Measurements from ENCODE around the gene DTHD1.

DTHD1 gene

DNA sequence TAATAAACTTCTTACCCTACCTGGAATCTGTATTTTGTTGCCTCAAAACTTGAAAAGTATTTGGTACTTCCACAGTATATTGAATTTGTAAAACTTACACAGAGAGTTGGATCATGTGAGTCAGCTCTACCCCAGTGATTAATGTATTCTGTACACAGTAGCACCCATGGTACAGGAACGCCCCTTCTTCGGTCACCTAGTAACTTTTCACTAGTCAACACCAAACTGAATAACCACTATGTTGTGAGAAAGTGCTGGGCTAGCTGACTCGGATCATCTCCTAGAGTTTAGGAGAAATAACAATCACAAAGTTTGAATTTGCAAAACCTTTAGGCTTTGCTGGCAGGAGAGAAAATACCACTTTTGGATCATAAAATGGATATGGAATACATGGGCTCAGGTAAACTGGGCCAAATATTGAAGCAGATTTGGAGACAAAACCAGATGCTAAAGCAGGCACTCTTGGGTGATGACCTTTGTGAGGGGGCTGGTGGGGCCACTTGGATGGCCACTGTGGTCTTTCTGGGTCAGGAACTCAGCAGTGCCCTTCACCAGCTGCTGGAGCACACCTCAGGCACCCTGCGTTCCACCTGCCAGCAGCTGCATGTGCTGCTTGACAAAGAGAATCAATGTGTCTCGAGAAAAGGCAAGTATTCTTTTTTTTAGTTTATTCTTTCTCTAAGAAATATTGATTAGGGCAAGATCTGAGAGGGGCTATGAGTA lies at the start of gene DTHD1:
TSS of gene DTHD1 (plus strand) at position 233 of the 723 bp plus-strand sequence. CDS start at position 376, 143 bp downstream.
- Histone ChIP-seq H3K27me3 (no peaks in the 10 kb centered on the region), H3K4me1 (peaks cover 20 to 56% (median 30%) of the 10 kb centered on the region in 10 experiments), H3K4me3 (no peak within 1 kb of the TSS), H3K4me2 (peak within 1 kb of the TSS; percentile 51 to 71 (median 60)), H3K36me3 (no peaks in the 10 kb centered on the region), H4K20me1 (no peaks in the 10 kb centered on the region), H3K9ac (peak within 1 kb of the TSS in 1 of 11 experiments; percentile 23; a peak in 1 of 22 replicates), H3K9me3 (replicated peaks in 1 of 11) (no peaks in the 10 kb centered on the region), H3K27ac (peak within 1 kb of the TSS in 6 of 11 experiments; percentile 1 to 38 (median 20); a peak in 5 of 22 replicates)
- TF ChIP-seq Cebpa-rat (IDR thresholded peaks at IDR 0.05) = no peak

GRCh38 chr4:36233567-36234266 lies 47.7 kb upstream of the DTHD1 start:
- Histone ChIP-seq H4K20me1 (peaks cover 68 to 100% (median 95%) of the 10 kb centered on the region in 11 experiments), H3K4me1 (peaks cover 0 to 99% (median 15%) of the 10 kb centered on the region in 10 experiments; a peak in 16 of 20 replicates), H3K4me2 (peak overlapping the region in 4 of 11 experiments; percentile 14 to 97 (median 36); a peak in 6 of 22 replicates), H3K9me3 (replicated peaks in 1 of 11) (peaks cover 40 to 71% (median 60%) of the 10 kb centered on the region in 11 experiments), H3K36me3 (peaks cover 66 to 97% (median 89%) of the 10 kb centered on the region in 11 experiments), H3K4me3 (no peak overlapping the region), H3K27me3 (no peaks in the 10 kb centered on the region), H3K27ac (no peak overlapping the region), H3K9ac (no peak overlapping the region)
- TF ChIP-seq Cebpa-rat (IDR thresholded peaks at IDR 0.05) = no peak

- Histone ChIP-seq H3K27me3 (no peaks in the 10 kb centered on the region), H3K4me1 (peaks cover 6 to 99% (median 22%) of the 10 kb centered on the region in 10 experiments), H3K4me3 (peak overlapping the region in 1 of 10 experiments; percentile 7; a peak in 1 of 20 replicates), H4K20me1 (peaks cover 52 to 100% (median 79%) of the 10 kb centered on the region in 11 experiments), H3K4me2 (peak overlapping the region in 3 of 11 experiments; percentile 1 to 97 (median 56); a peak in 5 of 22 replicates), H3K27ac (no peak overlapping the region), H3K36me3 (peaks cover 71 to 98% (median 94%) of the 10 kb centered on the region in 11 experiments), H3K9ac (no peak overlapping the region), H3K9me3 (replicated peaks in 1 of 11) (peaks cover 40 to 84% (median 72%) of the 10 kb centered on the region in 11 experiments)
- no peak for TF ChIP-seq Cebpa-rat (IDR thresholded peaks at IDR 0.05)
Observed at GRCh38 chr4:36235306-36235705, 46.1 kb upstream of the DTHD1 start.

DNA sequence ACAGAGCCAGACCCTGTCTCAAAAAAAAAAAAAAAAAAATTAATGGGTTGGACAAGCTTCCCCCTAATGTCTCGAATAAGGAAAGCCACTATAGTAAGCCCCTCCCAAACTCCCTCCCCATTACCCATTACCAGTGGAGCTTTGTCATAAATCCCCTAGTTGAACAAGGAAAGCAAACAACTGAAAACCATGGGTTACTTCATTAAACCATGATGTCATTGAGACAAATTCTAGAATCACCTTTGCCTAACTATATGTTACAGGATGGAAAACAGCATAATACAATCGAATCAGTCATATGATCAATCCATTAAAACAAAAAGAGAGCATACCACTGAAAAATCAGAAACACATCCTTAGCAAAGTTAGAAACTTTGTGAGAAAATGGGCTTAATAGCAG lies 45.3 kb upstream of the DTHD1 start:
- TF ChIP-seq Cebpa-rat (IDR thresholded peaks at IDR 0.05) = no peak
- no peak overlapping the region for H3K27ac ChIP-seq
- H3K4me2 ChIP-seq = peak overlapping the region in 3 of 11 experiments; percentile 16 to 97 (median 56); a peak in 4 of 22 replicates
- no peaks in the 10 kb centered on the region for H3K27me3 ChIP-seq
- peaks cover 15 to 99% (median 26%) of the 10 kb centered on the region in 10 experiments for H3K4me1 ChIP-seq
- H3K4me3 ChIP-seq = no peak overlapping the region
- peaks cover 44 to 100% (median 71%) of the 10 kb centered on the region in 11 experiments for H4K20me1 ChIP-seq
- peaks cover 40 to 86% (median 72%) of the 10 kb centered on the region in 11 experiments for H3K9me3 ChIP-seq (replicated peaks in 1 of 11)
- H3K9ac ChIP-seq = no peak overlapping the region
- peaks cover 71 to 97% (median 93%) of the 10 kb centered on the region in 11 experiments for H3K36me3 ChIP-seq

GRCh38 chr4:36237366-36238313 lies 43.8 kb upstream of the DTHD1 start:
- Histone ChIP-seq H3K9me3 (replicated peaks in 1 of 11) (peaks cover 32 to 76% (median 71%) of the 10 kb centered on the region in 11 experiments), H3K9ac (no peak overlapping the region), H3K4me3 (peak overlapping the region in 5 of 10 experiments; percentile 3 to 29 (median 15); a peak in 6 of 20 replicates), H3K36me3 (peaks cover 66 to 88% (median 82%) of the 10 kb centered on the region in 11 experiments), H3K27ac (peak overlapping the region in 2 of 11 experiments; percentile 8 to 18; a peak in 2 of 22 replicates), H3K4me1 (peaks cover 20 to 88% (median 28%) of the 10 kb centered on the region in 10 experiments), H4K20me1 (peaks cover 29 to 98% (median 56%) of the 10 kb centered on the region in 11 experiments), H3K27me3 (no peaks in the 10 kb centered on the region), H3K4me2 (peak overlapping the region in 10 of 11 experiments; percentile 4 to 97 (median 31); a peak in 16 of 22 replicates)
- TF ChIP-seq Cebpa-rat (IDR thresholded peaks at IDR 0.05) = no peak

GRCh38 chr4:36241771-36242170 lies 39.6 kb upstream of the DTHD1 start:
- H3K4me3 ChIP-seq = peak overlapping the region; percentile 74 to 97 (median 90)
- peak overlapping the region; percentile 78 to 97 (median 89) for H3K4me2 ChIP-seq
- peaks cover 0 to 57% (median 17%) of the 10 kb centered on the region in 11 experiments; a peak in 12 of 22 replicates for H4K20me1 ChIP-seq
- peaks cover 36 to 60% (median 40%) of the 10 kb centered on the region in 10 experiments for H3K4me1 ChIP-seq
- H3K9me3 ChIP-seq (replicated peaks in 1 of 11) = peaks cover 13 to 38% (median 34%) of the 10 kb centered on the region in 11 experiments
- no peaks in the 10 kb centered on the region for H3K27me3 ChIP-seq
- peaks cover 31 to 52% (median 41%) of the 10 kb centered on the region in 11 experiments for H3K36me3 ChIP-seq
- H3K9ac ChIP-seq = peak overlapping the region; percentile 92 to 100 (median 98)
- peak overlapping the region; percentile 95 to 99 (median 99); a peak in 21 of 22 replicates for H3K27ac ChIP-seq
- TF ChIP-seq Cebpa-rat (IDR thresholded peaks at IDR 0.05) = no peak

GRCh38 chr4:36242629-36243354 lies 38.6 kb upstream of the DTHD1 start:
- Histone ChIP-seq H3K4me1 (peaks cover 35 to 50% (median 38%) of the 10 kb centered on the region in 10 experiments), H3K27ac (peak overlapping the region; percentile 95 to 99 (median 99)), H3K9ac (peak overlapping the region; percentile 92 to 100 (median 98)), H3K27me3 (no peaks in the 10 kb centered on the region), H4K20me1 (peaks cover 0 to 47% (median 7%) of the 10 kb centered on the region in 11 experiments; a peak in 11 of 22 replicates), H3K36me3 (peaks cover 21 to 42% (median 31%) of the 10 kb centered on the region in 11 experiments), H3K4me2 (peak overlapping the region; percentile 78 to 97 (median 89); a peak in 21 of 22 replicates), H3K4me3 (peak overlapping the region; percentile 74 to 97 (median 90)), H3K9me3 (replicated peaks in 1 of 11) (peaks cover 3 to 28% (median 24%) of the 10 kb centered on the region in 11 experiments; a peak in 21 of 22 replicates)
- no peak for TF ChIP-seq Cebpa-rat (IDR thresholded peaks at IDR 0.05)

Data from BLaER1 treated with 17β-estradiol and CSF1 and Interleukin-3, amounts not matched to agents 10 nM and 100 nM (cell line).